ENCODE results near the gene HECW1.

DNA sequence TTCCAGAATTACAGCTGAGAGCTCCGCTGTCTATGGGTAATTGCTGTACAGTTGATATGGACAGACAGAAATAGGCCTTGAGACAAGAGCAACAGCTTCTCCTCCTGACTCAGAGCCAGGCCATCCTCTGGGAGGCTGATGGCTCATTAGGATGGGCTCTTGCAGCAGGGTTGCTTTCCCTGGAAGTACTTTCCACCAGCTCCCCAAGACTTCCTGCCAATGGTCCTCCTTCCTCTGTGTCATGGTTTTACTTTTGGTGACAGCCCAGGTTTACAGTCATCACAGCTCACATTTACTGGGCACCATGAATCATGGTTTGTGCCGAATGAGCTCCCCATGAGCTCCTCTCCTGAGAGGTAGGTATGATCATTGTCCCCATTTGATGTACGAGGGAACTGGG lies 131.8 kb downstream of the HECW1 start:
- TF ChIP-seq, protein P1, sequence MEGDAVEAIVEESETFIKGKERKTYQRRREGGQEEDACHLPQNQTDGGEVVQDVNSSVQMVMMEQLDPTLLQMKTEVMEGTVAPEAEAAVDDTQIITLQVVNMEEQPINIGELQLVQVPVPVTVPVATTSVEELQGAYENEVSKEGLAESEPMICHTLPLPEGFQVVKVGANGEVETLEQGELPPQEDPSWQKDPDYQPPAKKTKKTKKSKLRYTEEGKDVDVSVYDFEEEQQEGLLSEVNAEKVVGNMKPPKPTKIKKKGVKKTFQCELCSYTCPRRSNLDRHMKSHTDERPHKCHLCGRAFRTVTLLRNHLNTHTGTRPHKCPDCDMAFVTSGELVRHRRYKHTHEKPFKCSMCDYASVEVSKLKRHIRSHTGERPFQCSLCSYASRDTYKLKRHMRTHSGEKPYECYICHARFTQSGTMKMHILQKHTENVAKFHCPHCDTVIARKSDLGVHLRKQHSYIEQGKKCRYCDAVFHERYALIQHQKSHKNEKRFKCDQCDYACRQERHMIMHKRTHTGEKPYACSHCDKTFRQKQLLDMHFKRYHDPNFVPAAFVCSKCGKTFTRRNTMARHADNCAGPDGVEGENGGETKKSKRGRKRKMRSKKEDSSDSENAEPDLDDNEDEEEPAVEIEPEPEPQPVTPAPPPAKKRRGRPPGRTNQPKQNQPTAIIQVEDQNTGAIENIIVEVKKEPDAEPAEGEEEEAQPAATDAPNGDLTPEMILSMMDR (conservative IDR thresholded peaks at IDR 0.05; ENCODE audit: low read length) = no peak
- no peak for TF ChIP-seq EZH2phosphoT487 (IDR thresholded peaks at IDR 0.05; ENCODE audit: borderline replicate concordance)
